Measurements from ENCODE around the gene BMP6.

DNA sequence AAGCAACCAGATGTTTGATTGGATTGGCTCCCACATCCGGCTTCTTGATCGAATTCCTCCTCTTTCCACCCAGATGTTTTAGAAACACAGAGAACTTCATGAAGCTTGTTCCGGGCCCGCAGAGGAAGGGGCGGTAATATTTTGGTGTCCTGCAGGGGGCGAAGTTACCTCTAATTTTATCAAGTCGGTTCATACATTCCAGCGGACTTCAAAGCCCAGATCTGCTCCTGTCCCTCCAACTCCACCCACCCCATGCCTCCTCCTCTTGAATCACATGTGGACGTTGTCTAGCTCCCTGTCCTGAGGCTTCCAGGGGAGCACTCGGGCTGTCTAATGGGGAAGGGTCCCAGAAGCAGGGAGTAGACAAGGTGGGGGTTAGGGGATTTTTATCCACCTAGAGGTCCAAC lies 2.9 kb upstream of the BMP6 start:
- TF ChIP-seq POLR2A (IDR thresholded peaks at IDR 0.05): no peak
- TF ChIP-seq CTCF (IDR thresholded peaks at IDR 0.05): peak in 5 of 6 experiments; percentile 49 to 74 (median 66)

All from esophagus squamous epithelium (tissue), 4 donors.